GM12891 (cell line): ENCODE data around the gene AGAP9. TPM values are rescaled to one million over a fixed set of nuclear protein-coding genes. Genes with fewer than 3 reads are reported as not detected.
"Not testable (repeated sequence)": the region's sequence is repeated elsewhere in the genome, so short reads cannot be mapped to it uniquely, and the experiment has no call there.

ENCODE experiments used
- DNase-seq: peaks from one replicate; pipeline ENCODE4 v3.0.0; 2011; ENCODE audit warnings: low spot score; ENCODE audit not compliant: insufficient read length
- FAIRE-seq: peaks from 2 replicates; lab custom pipeline; 2011; peaks lifted over from hg19 to GRCh38; lab: Jason Lieb, UNC
- polyA plus RNA-seq: library from polyadenylated mRNA; unstranded; fragments of >200 nt; gene quantifications from one replicate; pipeline ENCODE4 v1.2.1, GENCODE V29; 2012; ENCODE audit warnings: low read depth, missing spikeins, inconsistent platforms; ENCODE audit not compliant: missing spikeins

The AGAP9 gene
- polyA plus RNA-seq: 2.1 TPM

GRCh38 chr10:47523475-47523874 is at the start of gene AGAP9:
AGAP9 (minus strand) TSS chr10:47523638; CDS start chr10:47523526, 112 bp downstream.
- not testable (repeated sequence) for FAIRE-seq, DNase-seq

DNA sequence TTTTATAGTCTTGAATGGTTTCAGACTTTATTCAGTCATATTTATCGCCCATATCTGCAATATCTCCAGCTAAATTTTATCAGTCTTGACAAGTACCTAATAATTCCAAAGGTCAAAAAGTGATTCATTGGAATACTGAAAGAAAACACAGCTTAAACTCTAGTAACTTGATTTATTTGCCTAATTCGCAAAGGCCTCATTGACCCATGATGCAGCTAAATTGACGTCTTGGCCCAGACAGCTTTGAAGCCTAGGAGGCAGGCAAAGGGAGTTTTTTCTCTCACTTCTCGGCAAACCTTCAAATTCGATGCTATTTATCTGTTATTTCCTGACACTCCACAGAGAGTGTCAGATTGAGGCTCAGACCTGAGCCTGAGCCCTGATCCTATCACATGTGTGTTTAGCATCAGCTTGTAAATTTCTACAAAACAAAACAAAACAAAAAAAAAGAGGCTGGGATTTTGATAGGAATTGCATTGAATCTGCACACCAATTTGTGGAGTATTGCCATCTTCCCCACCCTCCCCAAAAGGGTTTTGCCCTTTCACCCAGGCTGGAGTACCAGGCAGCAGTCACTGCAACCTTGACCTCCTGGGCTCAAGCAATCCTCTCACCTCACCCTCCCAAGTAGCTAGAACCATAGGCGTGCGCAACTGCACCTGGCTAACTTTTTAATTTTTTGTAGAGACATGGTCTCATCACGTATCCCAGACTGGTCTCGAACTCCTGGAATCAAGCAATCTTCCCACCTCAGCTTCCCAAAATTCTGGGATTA is 47.9 kb upstream of the AGAP9 start:
- DNase-seq, FAIRE-seq: not testable (repeated sequence)

GRCh38 chr10:47566757-47567156 is 43.3 kb upstream of the AGAP9 start:
- not testable (repeated sequence) for DNase-seq, FAIRE-seq

GRCh38 chr10:47566108-47566699 is 42.8 kb upstream of the AGAP9 start:
- not testable (repeated sequence) for DNase-seq, FAIRE-seq

DNA sequence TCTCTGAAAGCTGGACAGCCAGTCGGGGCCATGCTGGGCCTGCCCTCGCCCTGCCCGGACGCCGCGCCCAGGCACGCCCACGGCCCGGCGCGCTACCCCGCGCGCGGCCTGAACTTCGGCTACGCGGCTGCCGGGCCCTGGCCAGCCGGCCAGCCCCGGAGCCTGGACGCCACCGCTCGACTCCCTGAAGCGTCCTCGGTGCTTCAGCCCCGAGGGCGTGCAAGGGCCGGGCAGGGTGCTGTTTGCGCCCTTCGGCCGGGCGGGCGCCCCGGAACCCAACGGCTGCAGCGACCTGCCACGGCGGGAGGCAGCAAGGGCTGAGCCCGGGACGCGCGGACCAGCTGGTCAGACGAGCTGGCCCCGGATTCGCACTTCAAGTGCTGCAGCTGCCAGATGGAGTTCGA is 42.1 kb upstream of the AGAP9 start:
- DNase-seq, FAIRE-seq: not testable (repeated sequence)

DNA sequence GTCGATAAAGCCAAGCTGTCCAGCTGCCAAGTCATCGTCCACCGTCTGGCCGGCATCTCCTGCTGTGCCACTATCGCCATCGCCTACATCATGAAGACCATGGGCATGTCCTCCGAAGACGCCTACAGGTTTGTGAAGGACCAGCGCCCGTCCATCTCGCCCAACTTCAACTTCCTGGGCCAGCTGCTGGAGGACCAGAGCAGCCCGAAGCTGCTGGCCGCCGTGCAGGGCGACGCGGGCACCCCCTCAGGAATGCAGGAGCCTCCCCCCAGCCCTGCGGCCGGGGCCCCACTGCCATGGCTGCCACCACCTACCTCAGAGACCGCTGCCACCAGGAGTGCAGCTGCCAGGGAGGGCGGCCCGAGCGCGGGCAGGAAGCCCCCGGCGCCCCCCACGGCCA is 41.5 kb upstream of the AGAP9 start:
- not testable (repeated sequence) for FAIRE-seq, DNase-seq

GRCh38 chr10:47564318-47564717 is 40.9 kb upstream of the AGAP9 start:
- FAIRE-seq, DNase-seq: not testable (repeated sequence)

DNA sequence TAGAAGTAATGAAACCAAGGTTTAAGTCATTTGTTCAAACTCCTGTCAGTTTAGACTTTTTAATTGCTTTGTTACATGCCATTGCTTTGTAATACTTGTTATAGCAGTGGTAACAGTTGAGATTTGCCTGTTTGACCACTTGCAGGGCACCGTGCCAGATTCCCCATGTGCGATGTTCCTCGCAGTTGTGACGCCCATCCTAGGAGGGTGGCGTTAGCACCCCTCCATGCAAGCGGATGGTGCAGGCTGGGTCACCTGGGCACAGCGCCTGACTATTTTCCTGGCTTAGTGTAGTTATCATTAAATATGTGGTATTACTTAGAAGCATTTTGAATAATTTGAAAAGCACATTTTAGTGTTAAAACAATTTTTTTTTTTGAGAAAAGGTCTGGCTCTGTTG is 37.0 kb upstream of the AGAP9 start:
- not testable (repeated sequence) for FAIRE-seq

GRCh38 chr10:47559718-47560308 is 36.4 kb upstream of the AGAP9 start:
- FAIRE-seq, DNase-seq: not testable (repeated sequence)

More for the DNA sequence above, 37.0 kb upstream of the AGAP9 start:
- not testable (repeated sequence) for DNase-seq

GRCh38 chr10:47558109-47558508 is 34.7 kb upstream of the AGAP9 start:
- DNase-seq, FAIRE-seq: not testable (repeated sequence)

- not testable (repeated sequence) for DNase-seq, FAIRE-seq
Observed at GRCh38 chr10:47557616-47558015, 34.2 kb upstream of the AGAP9 start.

GRCh38 chr10:47555334-47555733 is 31.9 kb upstream of the AGAP9 start:
- not testable (repeated sequence) for FAIRE-seq, DNase-seq

- FAIRE-seq, DNase-seq: not testable (repeated sequence)
Observed at GRCh38 chr10:47554552-47554951, 31.1 kb upstream of the AGAP9 start.

- not testable (repeated sequence) for FAIRE-seq, DNase-seq
Observed at GRCh38 chr10:47553860-47554247, 30.4 kb upstream of the AGAP9 start.
